Gastroesophageal sphincter (tissue), 3 donors: ENCODE data around the gene TMEM132E.

Experiments
- CTCF ChIP-seq, 4 experiments: fragments of 200-600 bp in 2 of 4; fragments of 450-650 bp in 2 of 4; sonication (generic) in 1 of 4; IDR thresholded peaks; one replicate each; pipeline ENCODE4 v1.5.1; 2017 to 2019; ENCODE audit warnings: antibody characterized with exemption in 4 of 4, mild to moderate bottlenecking in 2 of 4, moderate library complexity in 2 of 4
- EP300 ChIP-seq: sonication (generic); formaldehyde crosslinking; IDR thresholded peaks from one replicate; pipeline ENCODE4 v1.6.1; 2017; ENCODE audit warnings: antibody characterized with exemption, mild to moderate bottlenecking
- POLR2A ChIP-seq, 2 donors: fragments of 450-650 bp; IDR thresholded peaks; one replicate each; pipeline ENCODE4 v1.6.1; 2017; ENCODE audit warnings: antibody characterized with exemption in 2 of 2, mild to moderate bottlenecking in 2 of 2, moderate library complexity in 1 of 2

GRCh38 chr17:34675605-34676004 is 96.2 kb downstream of the TMEM132E start:
- TF ChIP-seq EP300 (no peak), CTCF (IDR thresholded peaks at IDR 0.05) (no peak), POLR2A (IDR thresholded peaks at IDR 0.05) (no peak)
